GM19452 (cell line): Measurements from ENCODE around the gene MAP3K21.

Source experiments
- ATAC-seq: cut with Tn5 transposase; IDR thresholded peaks from one replicate; pipeline ENCODE4 v1.9.1; 2021; ENCODE audit not compliant: unreplicated experiment

Gene MAP3K21

GRCh38 chr1:233432916-233433315, 105.4 kb downstream of the MAP3K21 start:
- no peak for ATAC-seq

GRCh38 chr1:233433436-233434210, 106.1 kb downstream of the MAP3K21 start:
- ATAC-seq = no peak
